Astrocyte of the cerebellum (primary cell): ENCODE data around the gene SPHK1.

Experiments
- DNase-seq: peaks from one replicate; pipeline ENCODE4 v3.0.0-alpha.2; 2011; ENCODE audit warnings: low read depth
- H3K4me3 ChIP-seq: 2 replicates; pipeline ENCODE4 v1.5.1; 2011; ENCODE audit warnings: mild to moderate bottlenecking, low read depth, low read length, moderate library complexity
- in situ Hi-C: cut with HindIII; loops from 2 replicates; pipeline ENCODE4 v1.10.0; 2017; ENCODE audit warnings: low sequenced_read_pairs
- TF ChIP-seq, protein P1 (sequence below): IDR thresholded peaks from 2 replicates; pipeline ENCODE4 v1.5.1; 2012; ENCODE audit warnings: low read length, low read depth, moderate library complexity, mild to moderate bottlenecking; ENCODE audit errors: missing control alignments

SPHK1 gene

GRCh38 chr17:76432712-76433336, 48.4 kb downstream of the SPHK1 start:
- no peak overlapping the region for H3K4me3 ChIP-seq
- in situ Hi-C loops = no loop called here
- TF ChIP-seq, protein P1, sequence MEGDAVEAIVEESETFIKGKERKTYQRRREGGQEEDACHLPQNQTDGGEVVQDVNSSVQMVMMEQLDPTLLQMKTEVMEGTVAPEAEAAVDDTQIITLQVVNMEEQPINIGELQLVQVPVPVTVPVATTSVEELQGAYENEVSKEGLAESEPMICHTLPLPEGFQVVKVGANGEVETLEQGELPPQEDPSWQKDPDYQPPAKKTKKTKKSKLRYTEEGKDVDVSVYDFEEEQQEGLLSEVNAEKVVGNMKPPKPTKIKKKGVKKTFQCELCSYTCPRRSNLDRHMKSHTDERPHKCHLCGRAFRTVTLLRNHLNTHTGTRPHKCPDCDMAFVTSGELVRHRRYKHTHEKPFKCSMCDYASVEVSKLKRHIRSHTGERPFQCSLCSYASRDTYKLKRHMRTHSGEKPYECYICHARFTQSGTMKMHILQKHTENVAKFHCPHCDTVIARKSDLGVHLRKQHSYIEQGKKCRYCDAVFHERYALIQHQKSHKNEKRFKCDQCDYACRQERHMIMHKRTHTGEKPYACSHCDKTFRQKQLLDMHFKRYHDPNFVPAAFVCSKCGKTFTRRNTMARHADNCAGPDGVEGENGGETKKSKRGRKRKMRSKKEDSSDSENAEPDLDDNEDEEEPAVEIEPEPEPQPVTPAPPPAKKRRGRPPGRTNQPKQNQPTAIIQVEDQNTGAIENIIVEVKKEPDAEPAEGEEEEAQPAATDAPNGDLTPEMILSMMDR = peak; percentile 48
- DNase-seq = no peak

GRCh38 chr17:76433693-76434092, 49.3 kb downstream of the SPHK1 start:
- TF ChIP-seq, protein P1 = no peak
- no peak for DNase-seq
- H3K4me3 ChIP-seq = no peak overlapping the region
- in situ Hi-C loops = no loop called here

GRCh38 chr17:76434870-76435269, 50.5 kb downstream of the SPHK1 start:
- H3K4me3 ChIP-seq = no peak overlapping the region
- DNase-seq = no peak
- in situ Hi-C loops = no loop called here
- TF ChIP-seq, protein P1 = no peak

- TF ChIP-seq, protein P1 = no peak
These were observed 51.3 kb downstream of the SPHK1 start for GRCh38 chr17:76435751-76436150.

More at GRCh38 chr17:76435751-76436150, 51.3 kb downstream of the SPHK1 start:
- in situ Hi-C loops = no loop called here
- DNase-seq = no peak
- H3K4me3 ChIP-seq = no peak overlapping the region
